Testis (tissue), 2 donors: Measurements from ENCODE around the gene TENT4B.

Experiments used
- CTCF ChIP-seq, 3 experiments: fragments of 450-650 bp in 2 of 3; fragments of 200-600 bp in 1 of 3; sonication (generic) in 1 of 3; IDR thresholded peaks; one replicate each; pipeline ENCODE4 v1.5.1; 2016 to 2019; ENCODE audit warnings: antibody characterized with exemption in 3 of 3, mild to moderate bottlenecking in 2 of 3, moderate library complexity in 1 of 3
- POLR2A ChIP-seq: fragments of 450-650 bp; IDR thresholded peaks from one replicate; pipeline ENCODE4 v1.6.1; 2017; ENCODE audit warnings: antibody characterized with exemption, mild to moderate bottlenecking, moderate library complexity

DNA sequence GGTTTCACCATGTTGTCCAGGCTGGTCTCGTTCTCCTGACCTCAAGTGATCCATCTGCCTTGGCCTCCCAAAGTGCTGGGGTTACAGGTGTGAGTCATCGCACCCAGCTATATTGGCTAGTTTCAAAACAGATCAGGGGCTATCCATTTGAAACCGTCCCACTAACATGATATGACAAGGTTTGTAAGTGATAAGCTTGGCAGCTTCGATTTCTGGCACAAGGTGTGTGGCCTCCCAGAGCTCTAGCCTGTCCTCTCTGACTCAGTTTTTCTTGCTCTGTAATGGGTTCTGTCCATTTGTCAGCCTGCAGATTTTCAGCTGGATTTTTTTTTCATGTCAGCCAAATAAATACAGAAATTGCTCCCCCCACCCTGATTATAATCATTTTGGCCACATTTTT lies 31.8 kb upstream of the TENT4B start:
- no peak for TF ChIP-seq CTCF (IDR thresholded peaks at IDR 0.05)
- no peak for TF ChIP-seq POLR2A
